HepG2 (cell line): ENCODE results near the gene SUPT6H. TPM values are rescaled to one million over a fixed set of nuclear protein-coding genes. Genes with fewer than 3 reads are reported as not detected.

Experiments used
- ARNTL ChIP-seq: sonication (generic); formaldehyde crosslinking; IDR thresholded peaks from 2 replicates; pipeline ENCODE4 v1.4.0; 2020; ENCODE audit warnings: mild to moderate bottlenecking, missing genetic modification reagents
- ATF5 ChIP-seq: sonication (generic); formaldehyde crosslinking; IDR thresholded peaks from 2 replicates; pipeline ENCODE4 v1.4.0; 2020; ENCODE audit warnings: mild to moderate bottlenecking, low read depth, missing genetic modification reagents
- ETV6 ChIP-seq: sonication (generic); formaldehyde crosslinking; conservative IDR thresholded peaks from 2 replicates; pipeline ENCODE4 v1.4.0; 2020; ENCODE audit warnings: missing genetic modification reagents
- HNRNPLL ChIP-seq: fragments of 200-400 bp; formaldehyde crosslinking; IDR thresholded peaks from 2 replicates; pipeline ENCODE4 v1.6.1; 2017; ENCODE audit warnings: mild to moderate bottlenecking, low read depth, low read length; ENCODE audit not compliant: poor library complexity, severe bottlenecking
- KDM4B ChIP-seq: sonication (generic); formaldehyde crosslinking; IDR thresholded peaks from 2 replicates; pipeline ENCODE4 v1.4.0; 2020; ENCODE audit warnings: missing genetic modification reagents
- MLLT10 ChIP-seq: sonication (generic); formaldehyde crosslinking; IDR thresholded peaks from 2 replicates; pipeline ENCODE4 v1.4.0; 2020; ENCODE audit warnings: missing genetic modification reagents
- NFIC ChIP-seq: IDR thresholded peaks from 2 replicates; pipeline ENCODE4 v1.6.1; 2012; ENCODE audit warnings: mild to moderate bottlenecking, low read length, inconsistent platforms
- NFRKB ChIP-seq: fragments of 450-650 bp; IDR thresholded peaks from 2 replicates; pipeline ENCODE4 v1.6.1; 2017
- NR2F2 ChIP-seq: IDR thresholded peaks from 2 replicates; pipeline ENCODE4 v1.6.1; 2012; ENCODE audit warnings: low read depth, inconsistent platforms, borderline replicate concordance
- PATZ1 ChIP-seq: sonication (generic); formaldehyde crosslinking; IDR thresholded peaks from 2 replicates; pipeline ENCODE4 v1.4.0; 2020; ENCODE audit warnings: missing genetic modification reagents
- RBM22 ChIP-seq: fragments of 200-400 bp; formaldehyde crosslinking; optimal IDR thresholded peaks from 2 replicates; pipeline ENCODE3; 2017; ENCODE audit warnings: mild to moderate bottlenecking, low read length, moderate library complexity
- SP5 ChIP-seq: IDR thresholded peaks from 2 replicates; pipeline ENCODE4 v1.6.1; 2016; ENCODE audit warnings: low read depth, borderline replicate concordance
- U2AF2 ChIP-seq: fragments of 200-400 bp; formaldehyde crosslinking; IDR thresholded peaks from 2 replicates; pipeline ENCODE4 v1.6.1; 2017; ENCODE audit warnings: low read depth, mild to moderate bottlenecking, low read length
- ZBTB4 ChIP-seq: sonication (generic); formaldehyde crosslinking; IDR thresholded peaks from 2 replicates; pipeline ENCODE4 v1.4.0; 2020; ENCODE audit warnings: missing genetic modification reagents, mild to moderate bottlenecking, borderline replicate concordance
- ZBTB8A ChIP-seq: sonication (generic); formaldehyde crosslinking; IDR thresholded peaks from 2 replicates; pipeline ENCODE4 v1.4.0; 2020; ENCODE audit warnings: mild to moderate bottlenecking, low read depth, missing genetic modification reagents, borderline replicate concordance
- ZNF18 ChIP-seq: sonication (generic); formaldehyde crosslinking; IDR thresholded peaks from 2 replicates; pipeline ENCODE4 v1.8.0; 2022; ENCODE audit warnings: mild to moderate bottlenecking, missing genetic modification reagents; ENCODE audit not compliant: insufficient replicate concordance
- ZNF530 ChIP-seq: sonication (generic); formaldehyde crosslinking; IDR thresholded peaks from 2 replicates; pipeline ENCODE4 v1.5.0; 2020; ENCODE audit warnings: low read depth, mild to moderate bottlenecking, missing genetic modification reagents
- ZNF674 ChIP-seq: sonication (generic); formaldehyde crosslinking; IDR thresholded peaks from 2 replicates; pipeline ENCODE4 v1.5.0; 2020; ENCODE audit warnings: low read depth, mild to moderate bottlenecking, missing genetic modification reagents
- ZNF775 ChIP-seq: sonication (generic); formaldehyde crosslinking; IDR thresholded peaks from 2 replicates; pipeline ENCODE4 v1.4.0; 2020; ENCODE audit warnings: missing genetic modification reagents, mild to moderate bottlenecking, moderate library complexity, borderline replicate concordance
- ZNF891 ChIP-seq: sonication (generic); formaldehyde crosslinking; IDR thresholded peaks from 2 replicates; pipeline ENCODE4 v1.5.0; 2020; ENCODE audit warnings: mild to moderate bottlenecking, missing genetic modification reagents
- ZSCAN31 ChIP-seq: sonication (generic); formaldehyde crosslinking; IDR thresholded peaks from 2 replicates; pipeline ENCODE4 v1.5.0; 2020; ENCODE audit warnings: low read depth, mild to moderate bottlenecking, missing genetic modification reagents
- ZZZ3 ChIP-seq: sonication (generic); formaldehyde crosslinking; IDR thresholded peaks from 2 replicates; pipeline ENCODE4 v1.4.0; 2020; ENCODE audit warnings: missing genetic modification reagents, mild to moderate bottlenecking, borderline replicate concordance
- polyA plus RNA-seq, 8 experiments: library from polyadenylated mRNA; depleted of rRNA in 3 of 8; stranded (reverse) in 7 of 8; unstranded in 1 of 8; fragments of >200 nt; fragmentation: Illumina TruSeq in 4 of 8; extraction: Trizol in 4 of 8; gene quantifications; 2 replicates each; pipeline versions ENCODE4 v1.2.1 to v1.2.3, GENCODE V29; 2011 to 2016; ENCODE audit warnings: low read depth in 4 of 8, missing spikeins in 1 of 8, mixed read lengths in 1 of 8; ENCODE audit not compliant: insufficient read depth in 1 of 8
- total RNA-seq, 5 experiments: library from RNA; depleted of rRNA; stranded (reverse); fragments of >200 nt; fragmentation: Illumina TruSeq; extraction: Trizol; gene quantifications; 2 replicates each; pipeline ENCODE4 v1.2.3, GENCODE V29; 2016; ENCODE audit warnings: low read depth in 1 of 5

The SUPT6H gene
- total and polyA plus RNA-seq, 2 of the 13 experiments (the other 11 are each of a cell fraction or from before 2014, with no cell fraction given), result 32.7 to 39.9 TPM

GRCh38 chr17:28743243-28744103 lies 81.5 kb downstream of the SUPT6H start, which contains the start of gene TRAF4 (continued):
- TF ChIP-seq ZNF530 (CRISPR knock-in tag) (no peak), ZNF775 (CRISPR knock-in tag) (no peak), HNRNPLL (peak; percentile 10), ZZZ3 (no peak), ZNF891 (CRISPR knock-in tag) (peak; percentile 71; the same call in 1 of the 2 replicates), ZNF674 (CRISPR knock-in tag) (no peak), KDM4B (CRISPR knock-in tag) (no peak), SP5 (CRISPR knock-in tag) (peak; percentile 59), PATZ1 (CRISPR knock-in tag) (peak; percentile 79; the same call in 1 of the 2 replicates), ZBTB8A (CRISPR knock-in tag) (no peak), ATF5 (no peak), ZNF18 (no peak), NFIC (no peak), ZBTB4 (CRISPR knock-in tag) (no peak), NR2F2 (no peak), ETV6 (CRISPR knock-in tag) (no peak), U2AF2 (no peak), RBM22 (no peak), ZSCAN31 (CRISPR knock-in tag) (no peak; the same call in 1 of the 2 replicates), ARNTL (CRISPR knock-in tag) (peak; percentile 20; the same call in 1 of the 2 replicates), MLLT10 (CRISPR knock-in tag) (no peak), NFRKB (no peak)
